ENCODE results near the gene ERRFI1. TPM values are rescaled to one million over a fixed set of nuclear protein-coding genes. Genes with fewer than 3 reads are reported as not detected.

The ERRFI1 gene
- total and polyA plus RNA-seq, 10 of the 15 experiments (the other 5 are each of a cell fraction or from before 2014, with no cell fraction given) = 0.90 to 6.5 (median 3.1) TPM

- Histone ChIP-seq H4K20me1 (ENCODE audit: control insufficient read depth, insufficient read depth) (no peaks in the 10 kb centered on the region), H3K9me3 (replicated peaks; ENCODE audit: control insufficient read depth, insufficient read depth, low read length) (no peaks in the 10 kb centered on the region), H3K4me3 (no peak overlapping the region), H3K4me2 (ENCODE audit: control insufficient read depth, insufficient read depth) (no peak overlapping the region), H3K9ac (ENCODE audit: control insufficient read depth, insufficient read depth, low read length) (no peak overlapping the region), H3K79me2 (ENCODE audit: control insufficient read depth, insufficient read depth, low read length) (no peaks in the 10 kb centered on the region), H3K4me1 (ENCODE audit: control insufficient read depth, insufficient read depth, low read length) (no peaks in the 10 kb centered on the region), H2AFZ (ENCODE audit: control insufficient read depth, low read depth, low read length) (no peak overlapping the region), H3K27ac (ENCODE audit: control insufficient read depth, insufficient read depth) (no peak overlapping the region), H3K36me3 (ENCODE audit: control insufficient read depth in 2 of 2, insufficient read depth in 2 of 2, low read length in 1 of 2) (peaks cover 0 to 3% of the 10 kb centered on the region in 2 experiments; a peak in 2 of 4 replicates), H3K27me3 (replicated peaks in 1 of 2; ENCODE audit: control insufficient read depth in 2 of 2, insufficient read depth in 2 of 2, low read length in 1 of 2) (no peaks in the 10 kb centered on the region)
- in situ Hi-C loops (cut with MboI) (loop anchor here (10.0 kb wide), 1 partner anchor 334 kb away; no protein-coding TSS in a partner anchor), intact Hi-C loops (cut with micrococcal nuclease; ENCODE audit: unreplicated experiment) (no loop called here)
- no TSS peak for BruUV-seq (replicated peaks)
- no peak for DNase-seq (ENCODE audit: low read depth, low spot score)
- ATAC-seq = no peak
- ChIA-PET RAD21 (ENCODE audit: unreplicated experiment) (no interaction called here), POLR2A (no interaction called here), CTCF (interaction anchor here (1.0 to 11.7 kb wide), 6 partner anchors 22 to 716 kb away, joined by 3 to 263 read pairs (median 8); no protein-coding TSS in a partner anchor), SMC1A (ENCODE audit: uncharacterized antibody, unreplicated experiment) (interaction anchor here (0.6 to 10.0 kb wide), 4 partner anchors 28 to 48 kb away, joined by 4 to 79 read pairs (median 6); no protein-coding TSS in a partner anchor)
- WGBS (ENCODE audit: insufficient coverage, insufficient replicate concordance, low lambda C conversion rate, missing lambda C conversion rate) = 51% methylated on average over 4 of the region's 4 CpGs
- no peak for FAIRE-seq
- TF ChIP-seq CHD1 (IDR thresholded peaks at IDR 0.05; ENCODE audit: low read depth, low read length) = no peak
- no peak for TF ChIP-seq TCF7 (IDR thresholded peaks at IDR 0.05; ENCODE audit: borderline replicate concordance)
- no peak for TF ChIP-seq SMARCA5 (IDR thresholded peaks at IDR 0.05)
- TF ChIP-seq MYC (IDR thresholded peaks at IDR 0.05; ENCODE audit: insufficient read depth, insufficient read length, insufficient replicate concordance, low read length, severe bottlenecking) = no peak
- TF ChIP-seq SUPT20H (IDR thresholded peaks at IDR 0.05; ENCODE audit: borderline replicate concordance, control insufficient read depth, low read depth, low read length) = no peak
- no peak for TF ChIP-seq GATAD2B (conservative IDR thresholded peaks at IDR 0.05; ENCODE audit: low read depth)
- TF ChIP-seq NKRF (conservative IDR thresholded peaks at IDR 0.05) = no peak
- no peak for TF ChIP-seq EGR1 (IDR thresholded peaks at IDR 0.05; ENCODE audit: borderline replicate concordance in 1 of 2, low read depth in 2 of 2, low read length in 2 of 2)
- TF ChIP-seq IRF5 (IDR thresholded peaks at IDR 0.05; ENCODE audit: borderline replicate concordance) = no peak
- no peak for TF ChIP-seq BACH1 (IDR thresholded peaks at IDR 0.05; ENCODE audit: borderline replicate concordance)
- TF ChIP-seq TCF12 (IDR thresholded peaks at IDR 0.05; ENCODE audit: low read depth, low read length) = no peak
- TF ChIP-seq TCF3 (IDR thresholded peaks at IDR 0.05; ENCODE audit: borderline replicate concordance, insufficient read depth, low read depth, low read length) = no peak
- no peak for TF ChIP-seq ETV6 (conservative IDR thresholded peaks at IDR 0.05 in 1 of 2, IDR thresholded peaks at IDR 0.05 in 1 of 2; ENCODE audit: borderline replicate concordance in 1 of 2, low read depth in 1 of 2)
- TF ChIP-seq RELB (IDR thresholded peaks at IDR 0.05; ENCODE audit: low read depth) = no peak
- no peak for TF ChIP-seq ZBTB11 (CRISPR knock-in tag; IDR thresholded peaks at IDR 0.05)
- TF ChIP-seq KDM1A (IDR thresholded peaks at IDR 0.05; ENCODE audit: borderline replicate concordance) = no peak
Observed at GRCh38 chr1:8011016-8011415, 15.1 kb downstream of the ERRFI1 start.

Measured in GM12878 (cell line).